ENCODE data around the gene PRR20B.
"Not testable (repeated sequence)": the region's sequence is repeated elsewhere in the genome, so short reads cannot be mapped to it uniquely, and the experiment has no call there.

PRR20B gene

DNA sequence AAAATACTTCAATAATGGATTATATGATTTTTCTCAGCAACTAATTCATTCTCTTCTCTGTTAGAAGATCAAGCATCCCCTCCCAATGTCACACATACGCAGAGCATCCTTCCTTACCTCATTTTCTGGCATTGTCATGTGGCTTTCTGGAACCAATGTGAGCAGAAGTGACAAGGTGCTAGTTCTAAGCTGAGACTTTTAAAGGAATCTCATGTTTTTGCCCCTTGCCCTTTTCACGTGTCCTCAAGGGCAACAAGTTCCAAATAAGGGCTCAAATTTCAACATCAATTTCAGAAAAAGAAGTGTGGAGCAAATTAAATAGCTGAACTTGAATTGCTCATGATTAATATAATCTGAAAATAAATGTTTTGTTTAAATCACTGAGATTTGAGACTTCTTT, 11.2 kb upstream of the PRR20B start:
- H3K79me2 ChIP-seq (ENCODE audit: low read length): no peaks in the 10 kb centered on the region
- H3K4me1 ChIP-seq (ENCODE audit: low read length): no peaks in the 10 kb centered on the region
- no peak overlapping the region for H3K4me3 ChIP-seq (ENCODE audit: low read length)
- H3K27ac ChIP-seq (ENCODE audit: low read length): no peak overlapping the region
- H2AFZ ChIP-seq (ENCODE audit: low read depth, low read length): no peak overlapping the region
- no peaks in the 10 kb centered on the region for H3K27me3 ChIP-seq (ENCODE audit: low read depth, low read length)
- no peaks in the 10 kb centered on the region for H3K9me3 ChIP-seq (ENCODE audit: insufficient read depth, low read length)
- no peaks in the 10 kb centered on the region for H3K36me3 ChIP-seq (replicated peaks; ENCODE audit: low read depth, low read length)
- no peaks in the 10 kb centered on the region for H4K20me1 ChIP-seq (ENCODE audit: insufficient read depth, low read length)
- no peak overlapping the region for H3K4me2 ChIP-seq (ENCODE audit: low read length)
- no peak overlapping the region for H3K9ac ChIP-seq (ENCODE audit: low read length)
- TF ChIP-seq CTCF (IDR thresholded peaks at IDR 0.05; ENCODE audit: low read depth, low read length): no peak
- no peak for TF ChIP-seq EZH2phosphoT487 (IDR thresholded peaks at IDR 0.05; ENCODE audit: low read depth)

- Histone ChIP-seq H2AFZ (ENCODE audit: low read depth, low read length) (no peak overlapping the region), H3K79me2 (ENCODE audit: low read length) (no peaks in the 10 kb centered on the region), H3K36me3 (replicated peaks; ENCODE audit: low read depth, low read length) (no peaks in the 10 kb centered on the region), H3K9ac (ENCODE audit: low read length) (no peak overlapping the region), H3K27me3 (ENCODE audit: low read depth, low read length) (no peaks in the 10 kb centered on the region), H3K4me2 (ENCODE audit: low read length) (no peak overlapping the region), H3K4me1 (ENCODE audit: low read length) (no peaks in the 10 kb centered on the region), H3K4me3 (ENCODE audit: low read length) (no peak overlapping the region), H3K27ac (ENCODE audit: low read length) (no peak overlapping the region), H3K9me3 (ENCODE audit: insufficient read depth, low read length) (no peaks in the 10 kb centered on the region), H4K20me1 (ENCODE audit: insufficient read depth, low read length) (no peaks in the 10 kb centered on the region)
- TF ChIP-seq CTCF (IDR thresholded peaks at IDR 0.05; ENCODE audit: low read depth, low read length): no peak
- no peak for TF ChIP-seq EZH2phosphoT487 (IDR thresholded peaks at IDR 0.05; ENCODE audit: low read depth)
Observed at GRCh38 chr13:57137585-57137984, 9.7 kb upstream of the PRR20B start.

DNA sequence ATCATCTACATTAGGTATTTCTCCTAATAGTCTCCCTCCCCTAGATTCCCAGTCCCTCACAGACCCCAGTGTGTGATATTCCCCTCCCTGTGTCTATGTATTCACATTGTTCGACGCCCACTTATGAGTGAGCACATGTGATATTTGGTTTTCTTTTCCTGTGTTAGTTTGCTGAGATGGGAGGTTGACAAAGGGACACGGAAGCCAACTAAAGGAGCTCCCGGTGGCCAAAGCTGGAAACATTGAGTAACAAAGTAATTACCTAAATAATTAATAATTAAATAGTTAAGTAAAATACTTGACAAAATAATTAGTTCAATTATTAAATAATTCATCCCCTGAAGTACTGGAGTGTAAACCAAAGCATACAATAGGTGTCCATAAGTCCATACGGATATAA, 8.3 kb upstream of the PRR20B start:
- H3K4me3 ChIP-seq (ENCODE audit: low read length): no peak overlapping the region
- TF ChIP-seq EZH2phosphoT487 (IDR thresholded peaks at IDR 0.05; ENCODE audit: low read depth): no peak
- no peak for TF ChIP-seq CTCF (IDR thresholded peaks at IDR 0.05; ENCODE audit: low read depth, low read length)

GRCh38 chr13:57139781-57140180, 7.5 kb upstream of the PRR20B start:
- not testable (repeated sequence) for H3K4me3 ChIP-seq (ENCODE audit: low read length); H3K79me2 ChIP-seq (ENCODE audit: low read length); H3K9me3 ChIP-seq (ENCODE audit: insufficient read depth, low read length); H3K4me1 ChIP-seq (ENCODE audit: low read length); H3K27ac ChIP-seq (ENCODE audit: low read length); H3K4me2 ChIP-seq (ENCODE audit: low read length); H3K9ac ChIP-seq (ENCODE audit: low read length); H3K36me3 ChIP-seq (replicated peaks; ENCODE audit: low read depth, low read length); H4K20me1 ChIP-seq (ENCODE audit: insufficient read depth, low read length); H3K27me3 ChIP-seq (ENCODE audit: low read depth, low read length); H2AFZ ChIP-seq (ENCODE audit: low read depth, low read length)

More for the DNA sequence above, 8.3 kb upstream of the PRR20B start:
- Histone ChIP-seq H3K27ac (ENCODE audit: low read length) (no peak overlapping the region), H3K36me3 (replicated peaks; ENCODE audit: low read depth, low read length) (no peaks in the 10 kb centered on the region), H3K9me3 (ENCODE audit: insufficient read depth, low read length) (no peaks in the 10 kb centered on the region), H3K9ac (ENCODE audit: low read length) (no peak overlapping the region), H3K4me1 (ENCODE audit: low read length) (no peaks in the 10 kb centered on the region), H3K27me3 (ENCODE audit: low read depth, low read length) (no peaks in the 10 kb centered on the region), H3K79me2 (ENCODE audit: low read length) (no peaks in the 10 kb centered on the region), H2AFZ (ENCODE audit: low read depth, low read length) (no peak overlapping the region), H3K4me2 (ENCODE audit: low read length) (no peak overlapping the region), H4K20me1 (ENCODE audit: insufficient read depth, low read length) (no peaks in the 10 kb centered on the region)

DNA sequence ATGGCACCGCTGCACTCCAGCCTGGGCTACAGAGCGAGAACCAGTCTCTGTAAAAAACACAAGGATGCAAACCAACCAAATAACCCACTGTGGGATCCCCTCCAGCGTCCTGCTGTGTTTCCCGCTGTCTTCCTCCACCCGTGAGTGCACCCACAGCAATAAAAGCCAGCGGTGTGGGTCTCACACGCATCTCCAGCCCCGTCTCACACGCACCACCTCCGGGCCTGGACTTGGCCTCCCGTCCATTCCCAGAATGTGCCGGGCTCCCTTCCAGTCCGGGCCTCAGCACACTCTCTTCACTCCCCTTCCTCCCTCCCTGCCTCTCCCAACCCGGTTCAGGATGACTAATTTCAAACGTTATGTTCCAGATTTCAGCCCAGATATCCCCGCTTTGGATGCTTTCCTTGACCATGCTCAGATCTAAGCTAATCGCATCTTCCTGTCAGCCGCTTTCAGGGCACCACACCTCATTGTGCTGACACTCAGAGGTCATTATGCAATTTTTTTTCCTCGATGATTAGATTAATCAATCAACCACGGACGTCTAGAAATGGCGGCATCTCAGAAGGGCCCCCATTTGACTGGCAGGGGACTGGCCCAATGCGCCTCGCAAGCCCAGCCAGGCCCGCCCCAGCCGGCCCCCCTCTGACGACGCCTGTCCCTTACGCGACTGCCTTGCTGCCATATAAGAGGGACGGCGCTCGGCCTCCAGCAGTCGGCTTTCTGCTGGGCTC, 6.9 kb upstream of the PRR20B start, which contains the start of gene PRR20A:
Gene PRR20A (plus strand): TSS at position 684 of the 734 bp plus-strand sequence. CDS start 387 bp downstream, outside the sequence.
- not testable (repeated sequence) for H2AFZ ChIP-seq (ENCODE audit: low read depth, low read length); H3K4me1 ChIP-seq (ENCODE audit: low read length); H3K27ac ChIP-seq (ENCODE audit: low read length); H3K9me3 ChIP-seq (ENCODE audit: insufficient read depth, low read length); H3K79me2 ChIP-seq (ENCODE audit: low read length); H3K4me3 ChIP-seq (ENCODE audit: low read length); H3K4me2 ChIP-seq (ENCODE audit: low read length); H3K27me3 ChIP-seq (ENCODE audit: low read depth, low read length); H3K36me3 ChIP-seq (replicated peaks; ENCODE audit: low read depth, low read length); H4K20me1 ChIP-seq (ENCODE audit: insufficient read depth, low read length); H3K9ac ChIP-seq (ENCODE audit: low read length)

GRCh38 chr13:57148106-57148505, 818 bp downstream of the PRR20B start:
- H3K9ac ChIP-seq (ENCODE audit: low read length); H3K79me2 ChIP-seq (ENCODE audit: low read length); H3K4me1 ChIP-seq (ENCODE audit: low read length); H3K36me3 ChIP-seq (replicated peaks; ENCODE audit: low read depth, low read length); H3K4me2 ChIP-seq (ENCODE audit: low read length); H3K9me3 ChIP-seq (ENCODE audit: insufficient read depth, low read length); H3K27ac ChIP-seq (ENCODE audit: low read length); H4K20me1 ChIP-seq (ENCODE audit: insufficient read depth, low read length); H3K4me3 ChIP-seq (ENCODE audit: low read length); H2AFZ ChIP-seq (ENCODE audit: low read depth, low read length); H3K27me3 ChIP-seq (ENCODE audit: low read depth, low read length): not testable (repeated sequence)

DNA sequence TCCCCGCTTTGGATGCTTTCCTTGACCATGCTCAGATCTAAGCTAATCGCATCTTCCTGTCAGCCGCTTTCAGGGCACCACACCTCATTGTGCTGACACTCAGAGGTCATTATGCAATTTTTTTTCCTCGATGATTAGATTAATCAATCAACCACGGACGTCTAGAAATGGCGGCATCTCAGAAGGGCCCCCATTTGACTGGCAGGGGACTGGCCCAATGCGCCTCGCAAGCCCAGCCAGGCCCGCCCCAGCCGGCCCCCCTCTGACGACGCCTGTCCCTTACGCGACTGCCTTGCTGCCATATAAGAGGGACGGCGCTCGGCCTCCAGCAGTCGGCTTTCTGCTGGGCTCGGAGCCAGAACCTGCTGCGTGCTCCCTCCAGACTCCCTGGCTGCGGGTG, 6.5 kb downstream of the PRR20B start, which contains the start of gene PRR20C:
Gene PRR20C (plus strand): TSS at position 301 of the 400 bp plus-strand sequence. CDS start 387 bp downstream, outside the sequence.
- H3K36me3 ChIP-seq (replicated peaks; ENCODE audit: low read depth, low read length): not testable (repeated sequence)

More for the DNA sequence above, 6.5 kb downstream of the PRR20B start, which contains the start of gene PRR20C:
- not testable (repeated sequence) for H3K4me3 ChIP-seq (ENCODE audit: low read length); H3K9me3 ChIP-seq (ENCODE audit: insufficient read depth, low read length); H3K4me2 ChIP-seq (ENCODE audit: low read length); H3K4me1 ChIP-seq (ENCODE audit: low read length); H3K79me2 ChIP-seq (ENCODE audit: low read length); H3K27me3 ChIP-seq (ENCODE audit: low read depth, low read length); H3K9ac ChIP-seq (ENCODE audit: low read length); H3K27ac ChIP-seq (ENCODE audit: low read length); H2AFZ ChIP-seq (ENCODE audit: low read depth, low read length); H4K20me1 ChIP-seq (ENCODE audit: insufficient read depth, low read length)

Data from OCI-LY3 (cell line).